GM23338 (cell line): ENCODE measurements around the gene KRTAP20-1. TPM values are rescaled to one million over a fixed set of nuclear protein-coding genes. Genes with fewer than 3 reads are reported as not detected.

Experiments used
- ATAC-seq: fragments of 200-7000 bp; cut with Tn5 transposase; 3 replicates; pipeline ENCODE4 v1.9.1; 2020
- DNase-seq: peaks from one replicate; pipeline ENCODE4 v3.0.0-alpha.2; 2015; ENCODE audit warnings: low spot score
- H2AFZ ChIP-seq: fragments of 200-600 bp; sonication (generic); 2 replicates; pipeline ENCODE4 v1.8.0; 2016; ENCODE audit warnings: antibody characterized with exemption, mild to moderate bottlenecking, moderate library complexity
- H3F3A ChIP-seq: fragments of 200-600 bp; sonication (generic); replicated peaks from 2 replicates; pipeline ENCODE4 v1.8.0; 2017; ENCODE audit warnings: antibody characterized with exemption, mixed run types, low read depth
- H3K27ac ChIP-seq: fragments of 200-600 bp; sonication (generic); 2 replicates; pipeline ENCODE4 v1.6.1; 2016; ENCODE audit warnings: low read depth
- H3K27me3 ChIP-seq: fragments of 200-600 bp; sonication (generic); 2 replicates; pipeline ENCODE4 v1.8.0; 2016; ENCODE audit warnings: mild to moderate bottlenecking, mixed run types, moderate library complexity; ENCODE audit not compliant: insufficient read depth
- H3K36me3 ChIP-seq: fragments of 200-600 bp; sonication (generic); 2 replicates; pipeline ENCODE4 v1.8.0; 2016; ENCODE audit warnings: mild to moderate bottlenecking; ENCODE audit not compliant: insufficient read depth
- H3K4me1 ChIP-seq: fragments of 200-600 bp; sonication (generic); 2 replicates; pipeline ENCODE4 v1.8.0; 2016; ENCODE audit warnings: mild to moderate bottlenecking, moderate library complexity; ENCODE audit not compliant: insufficient read depth
- H3K4me2 ChIP-seq: fragments of 200-600 bp; sonication (generic); 2 replicates; pipeline ENCODE4 v1.7.1; 2017; ENCODE audit warnings: mixed run types
- H3K4me3 ChIP-seq: fragments of 200-600 bp; sonication (generic); 2 replicates; pipeline ENCODE4 v1.6.1; 2016; ENCODE audit warnings: mixed run types
- H3K79me2 ChIP-seq: fragments of 200-600 bp; sonication (generic); replicated peaks from 2 replicates; pipeline ENCODE4 v1.8.0; 2017; ENCODE audit warnings: mild to moderate bottlenecking; ENCODE audit not compliant: insufficient read depth
- H3K9me2 ChIP-seq: fragments of 200-600 bp; sonication (generic); 2 replicates; pipeline ENCODE4 v1.8.0; 2017; ENCODE audit not compliant: insufficient read depth
- H4K20me1 ChIP-seq: fragments of 200-600 bp; sonication (generic); replicated peaks from 2 replicates; pipeline ENCODE4 v1.8.0; 2017; ENCODE audit warnings: mild to moderate bottlenecking; ENCODE audit not compliant: insufficient read depth
- H3K27ac Mint-ChIP-seq: 2 replicates; pipeline ENCODE4 v1.8.0; 2020; ENCODE audit warnings: inconsistent platforms, mild to moderate bottlenecking, moderate library complexity, mixed read lengths
- H3K27me3 Mint-ChIP-seq: 3 replicates; pipeline ENCODE4 v1.8.0; 2022; ENCODE audit warnings: low read depth, mild to moderate bottlenecking, moderate library complexity, mixed read lengths, inconsistent platforms; ENCODE audit not compliant: insufficient read depth, poor library complexity
- H3K36me3 Mint-ChIP-seq: 3 replicates; pipeline ENCODE4 v1.8.0; 2021; ENCODE audit warnings: low read depth, mild to moderate bottlenecking, inconsistent platforms, moderate library complexity, mixed read lengths
- H3K4me1 Mint-ChIP-seq: 3 replicates; pipeline ENCODE4 v1.8.0; 2020; ENCODE audit warnings: mild to moderate bottlenecking, inconsistent platforms, mixed read lengths
- H3K4me3 Mint-ChIP-seq: 3 replicates; pipeline ENCODE4 v1.8.0; 2021; ENCODE audit warnings: moderate library complexity, mild to moderate bottlenecking, inconsistent platforms, mixed read lengths
- H3K9me3 Mint-ChIP-seq: 3 replicates; pipeline ENCODE4 v1.8.0; 2020; ENCODE audit warnings: moderate library complexity, mild to moderate bottlenecking, inconsistent platforms, mixed read lengths
- CREB1 ChIP-seq: fragments of 250-450 bp; sonication (Bioruptor Pico); IDR thresholded peaks from 2 replicates; pipeline ENCODE4 v1.5.0; 2020; ENCODE audit warnings: low read depth, mild to moderate bottlenecking, moderate library complexity
- CTCF ChIP-seq, 2 experiments: fragments of 200-600 bp in 1 of 2; sonication (generic) in 1 of 2; conservative IDR thresholded peaks; 2 replicates each; pipeline versions ENCODE4 v1.5.1 to v1.6.1; 2016 to 2017; ENCODE audit warnings: antibody characterized with exemption in 2 of 2, low read depth in 2 of 2, mild to moderate bottlenecking in 2 of 2, moderate library complexity in 1 of 2
- ETS1 ChIP-seq: IDR thresholded peaks from 2 replicates; pipeline ENCODE4 v1.6.1; 2016; ENCODE audit warnings: antibody characterized with exemption
- EZH2 ChIP-seq: fragments of 200-600 bp; sonication (generic); IDR thresholded peaks from one replicate; pipeline ENCODE4 v1.8.0; 2017; ENCODE audit warnings: antibody characterized with exemption, mild to moderate bottlenecking, low read depth; ENCODE audit not compliant: unreplicated experiment
- EZH2phosphoT487 ChIP-seq: fragments of 200-600 bp; sonication (generic); IDR thresholded peaks from one replicate; pipeline ENCODE4 v1.8.1; 2018; ENCODE audit warnings: antibody characterized with exemption; ENCODE audit not compliant: unreplicated experiment
- JUNB ChIP-seq: IDR thresholded peaks from one replicate; pipeline ENCODE4 v1.6.1; 2016; ENCODE audit warnings: antibody characterized with exemption; ENCODE audit not compliant: unreplicated experiment
- NANOG ChIP-seq: IDR thresholded peaks from 2 replicates; pipeline ENCODE4 v1.6.1; 2016; ENCODE audit warnings: antibody characterized with exemption, borderline replicate concordance
- POLR2AphosphoS5 ChIP-seq: IDR thresholded peaks from 2 replicates; pipeline ENCODE4 v1.6.1; 2016; ENCODE audit warnings: antibody characterized with exemption, low read depth
- REST ChIP-seq: IDR thresholded peaks from one replicate; pipeline ENCODE4 v1.6.1; 2018; ENCODE audit warnings: antibody characterized with exemption; ENCODE audit not compliant: unreplicated experiment
- STAT1 ChIP-seq: IDR thresholded peaks from one replicate; pipeline ENCODE4 v1.6.1; 2016; ENCODE audit warnings: antibody characterized with exemption; ENCODE audit not compliant: unreplicated experiment
- ZNF114 ChIP-seq: fragments of 250-450 bp; sonication (Bioruptor Pico); IDR thresholded peaks from 2 replicates; pipeline ENCODE4 v1.5.0; 2020; ENCODE audit warnings: mild to moderate bottlenecking, moderate library complexity
- ZNF331 ChIP-seq: fragments of 250-450 bp; sonication (Bioruptor Pico); IDR thresholded peaks from 2 replicates; pipeline ENCODE4 v1.5.0; 2020; ENCODE audit warnings: low read depth, mild to moderate bottlenecking, moderate library complexity
- ZNF462 ChIP-seq: fragments of 250-450 bp; sonication (Bioruptor Pico); IDR thresholded peaks from 2 replicates; pipeline ENCODE4 v1.5.0; 2020; ENCODE audit warnings: mild to moderate bottlenecking, moderate library complexity
- long read RNA-seq: library from polyadenylated mRNA; unstranded; transcript quantifications from one replicate; pipeline ENCODE4 v2.0.0, GENCODE V29; 2020; ENCODE audit not compliant: unreplicated experiment
- polyA plus RNA-seq: library from polyadenylated mRNA; unstranded; fragments of >200 nt; fragmentation: Nextera tagmentation; extraction: Ambion mirVana; gene quantifications from 2 replicates; pipeline ENCODE4 v1.2.1, GENCODE V29; 2016
- total RNA-seq: library from RNA; depleted of rRNA; stranded (reverse); fragments of >200 nt; shearing (Covaris generic); gene quantifications from 2 replicates; pipeline ENCODE4 v1.2.3, GENCODE V29; 2014; rRNA removed

The KRTAP20-1 gene
- total RNA-seq: not detected in 2 replicates
- polyA plus RNA-seq: not detected in 2 replicates
- long read RNA-seq: 0 reads

GRCh38 chr21:30616125-30616524, at the start of gene KRTAP20-1:
TSS of gene KRTAP20-1 (plus strand) at chr21:30616425. CDS start at chr21:30616455, 30 bp downstream.
- Histone ChIP-seq H3K4me2 (no peak within 1 kb of the TSS), H3K36me3 (no peaks in the 10 kb centered on the region), H3K4me3 (no peak within 1 kb of the TSS), H4K20me1 (no peaks in the 10 kb centered on the region), H3K4me1 (no peaks in the 10 kb centered on the region), H2AFZ (no peak within 1 kb of the TSS), H3K9me2 (no peaks in the 10 kb centered on the region), H3K27ac (no peak within 1 kb of the TSS), H3F3A (no peaks in the 10 kb centered on the region), H3K79me2 (no peaks in the 10 kb centered on the region), H3K27me3 (no peaks in the 10 kb centered on the region)
- peaks cover 3% of the 10 kb centered on the region; the same call in 1 of the 3 replicates for H3K9me3 Mint-ChIP-seq
- no peak within 1 kb of the TSS for H3K27ac Mint-ChIP-seq
- no peak for TF ChIP-seq ETS1
- no peak for TF ChIP-seq STAT1
- TF ChIP-seq ZNF331: no peak
- TF ChIP-seq CTCF (conservative IDR thresholded peaks at IDR 0.05; ENCODE audit: low read depth in 2 of 2): no peak
- TF ChIP-seq ZNF114: no peak
- no peak for TF ChIP-seq CREB1
- TF ChIP-seq ZNF462: no peak
- TF ChIP-seq REST: no peak
- TF ChIP-seq POLR2AphosphoS5: no peak
- no peak for TF ChIP-seq EZH2phosphoT487
- TF ChIP-seq EZH2: no peak
- no peak for TF ChIP-seq JUNB
- no peak for TF ChIP-seq NANOG
- DNase-seq: no peak
- H3K27me3 Mint-ChIP-seq: no peaks in the 10 kb centered on the region
- no peaks in the 10 kb centered on the region for H3K36me3 Mint-ChIP-seq
- no peak within 1 kb of the TSS for H3K4me3 Mint-ChIP-seq
- ATAC-seq: no peak
- H3K4me1 Mint-ChIP-seq: no peaks in the 10 kb centered on the region
